IPS DF 4.7 (cell line): ENCODE data around the gene PIP5K1C.
A peak's percentile ranks its signal among the peaks of the same experiment; 100 is the strongest.

ENCODE experiments used
- DNase-seq: peaks from one replicate; pipeline ENCODE4 v3.0.0-alpha.2; 2013; ENCODE audit warnings: low spot score; ENCODE audit errors: extremely low read depth

Gene PIP5K1C

GRCh38 chr19:3721887-3722442 lies 21.7 kb upstream of the PIP5K1C start:
- no peak for DNase-seq

GRCh38 chr19:3721131-3721886 lies 21.0 kb upstream of the PIP5K1C start:
- peak; percentile 71 for DNase-seq

- no peak for DNase-seq
Measured at GRCh38 chr19:3720349-3720917, 20.2 kb upstream of the PIP5K1C start.

DNA sequence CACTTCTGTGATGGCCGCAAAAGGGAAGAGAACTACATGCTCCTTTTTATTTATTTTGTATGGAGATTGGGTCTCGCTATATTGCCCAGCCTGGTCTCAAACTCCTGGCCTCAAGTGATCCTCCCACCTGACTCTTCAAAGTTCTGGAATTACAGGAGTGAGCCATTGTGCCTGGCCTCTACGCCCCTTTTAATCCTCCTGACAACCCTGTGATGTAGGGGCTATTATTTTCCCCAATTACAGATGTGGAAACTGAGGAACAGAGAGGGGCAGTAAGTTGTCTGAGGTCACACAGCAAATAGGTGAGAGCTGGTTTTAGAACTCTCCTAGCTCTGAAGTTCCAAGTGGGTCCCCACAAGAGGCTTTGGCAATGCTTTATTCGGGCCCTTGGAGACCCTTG lies 19.6 kb upstream of the PIP5K1C start:
- DNase-seq: no peak

DNA sequence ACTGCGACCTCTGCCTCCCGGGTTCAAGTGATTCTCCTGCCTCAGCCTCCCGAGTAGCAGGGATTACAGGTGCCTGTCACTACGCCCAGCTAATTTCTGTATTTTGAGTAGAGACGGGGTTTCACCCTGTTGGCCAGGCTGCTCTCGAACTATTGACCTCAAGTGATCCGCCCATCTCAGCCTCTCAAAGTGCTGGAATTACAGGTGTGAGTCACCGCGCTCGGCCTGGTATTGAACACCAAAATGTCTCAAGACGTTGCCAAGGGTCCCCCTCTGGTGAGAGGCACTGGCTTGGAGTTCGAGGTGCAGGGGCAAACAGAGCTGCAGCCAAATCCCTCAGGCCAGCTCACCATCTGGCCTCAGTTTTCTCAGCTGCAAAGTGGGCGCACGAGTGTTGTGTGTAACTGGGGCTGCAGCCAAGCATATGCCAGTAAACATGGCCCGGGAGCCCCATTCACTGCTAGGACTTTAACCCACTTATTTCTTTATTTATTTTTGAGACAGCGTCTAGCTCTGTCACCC lies 15.9 kb upstream of the PIP5K1C start:
- no peak for DNase-seq

DNA sequence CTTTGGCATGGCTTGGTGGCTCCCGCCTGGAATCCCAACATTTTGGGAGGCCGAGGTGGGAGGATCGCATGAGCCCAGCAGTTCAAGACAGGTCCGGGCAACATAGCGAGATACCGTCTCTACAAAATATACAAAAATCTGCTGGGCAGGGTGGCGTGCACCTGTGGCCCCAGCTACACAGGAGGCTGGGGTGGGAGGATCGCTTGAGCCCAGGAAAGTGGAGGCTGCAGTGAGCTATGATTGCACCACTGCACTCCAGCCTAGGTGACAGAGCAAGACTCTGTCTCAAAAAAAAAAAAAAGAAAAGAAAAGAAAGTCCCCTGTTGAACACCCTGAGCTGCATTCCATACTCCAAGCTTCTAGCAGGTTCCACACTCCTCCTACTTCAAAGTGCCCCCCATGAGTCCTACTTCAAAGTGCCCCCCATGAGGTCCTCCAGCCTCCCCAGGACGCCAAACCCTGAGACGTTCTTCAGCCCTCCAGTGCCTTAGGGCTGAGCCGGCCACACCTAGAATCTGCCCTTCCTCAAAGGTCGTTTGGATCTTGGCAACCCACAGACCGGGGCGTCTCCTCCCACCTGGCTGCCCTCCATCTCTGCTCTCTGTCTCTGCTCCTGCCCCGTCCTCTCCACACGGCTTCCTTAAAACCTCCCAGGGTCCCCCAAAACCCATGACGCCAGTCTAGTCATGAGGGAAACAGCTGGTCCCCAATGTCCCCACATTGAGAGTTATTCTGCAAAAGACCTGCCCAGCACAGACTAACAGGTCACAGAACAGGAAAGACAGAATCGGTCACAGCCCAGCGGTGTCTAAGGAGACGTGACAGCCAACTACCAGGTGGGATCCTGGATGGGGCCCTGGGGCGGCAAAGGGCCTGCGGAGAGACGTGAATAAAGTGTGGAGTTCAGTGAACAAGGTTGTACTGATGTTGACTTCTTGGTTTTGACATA lies 12.7 kb upstream of the PIP5K1C start:
- no peak for DNase-seq

DNA sequence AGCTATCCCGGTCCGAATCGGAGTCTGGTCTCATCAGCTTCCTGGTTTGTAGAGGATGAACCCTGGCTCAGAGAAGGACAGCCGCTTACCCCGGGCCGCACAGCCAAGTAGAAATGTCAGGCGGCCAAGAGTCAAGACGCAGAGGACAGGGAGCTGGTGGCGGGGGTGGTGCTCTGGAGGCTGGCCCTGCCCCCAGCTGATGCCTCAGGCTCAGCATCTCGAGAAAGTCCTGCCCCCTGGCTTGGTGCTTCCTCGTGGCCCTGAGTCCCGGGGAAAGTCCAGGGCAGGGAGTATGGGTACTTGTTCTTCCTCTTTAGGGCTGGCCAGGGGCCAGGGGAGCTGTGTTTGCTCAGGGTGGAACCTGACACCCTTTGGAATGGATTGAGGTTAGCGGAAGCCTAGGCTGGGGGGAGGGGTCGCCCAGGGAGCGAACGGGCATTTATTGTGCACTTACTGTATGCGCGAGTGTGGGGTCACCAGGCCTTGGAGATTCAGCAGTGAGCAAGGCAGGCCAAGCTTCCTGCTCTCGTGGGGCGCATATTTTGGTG lies 10.1 kb upstream of the PIP5K1C start:
- no peak for DNase-seq

GRCh38 chr19:3708207-3708931 lies 8.1 kb upstream of the PIP5K1C start, which contains the start of gene TJP3:
Gene TJP3 (plus strand): TSS chr19:3708384. CDS start chr19:3728433, 20,049 bp downstream.
- DNase-seq: no peak

DNA sequence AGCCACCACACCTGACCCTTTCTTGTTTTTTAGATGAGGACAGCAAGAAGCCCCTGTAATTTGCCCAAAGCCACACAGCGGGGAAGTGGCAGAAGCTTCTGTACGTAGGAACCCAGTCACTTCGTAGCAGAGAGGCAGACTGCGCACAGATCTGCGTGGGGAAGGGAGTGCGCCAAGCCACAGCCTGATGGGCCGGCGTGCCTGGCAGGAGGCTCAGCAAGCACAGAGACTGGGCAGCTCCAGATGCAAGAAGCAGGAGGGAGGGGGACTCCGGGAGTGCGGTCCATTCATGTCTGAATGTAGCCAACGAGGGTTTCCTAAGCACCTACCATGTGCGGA lies 7.6 kb upstream of the PIP5K1C start:
- DNase-seq: no peak

- DNase-seq: no peak
Measured at GRCh38 chr19:3701200-3701599, 932 bp upstream of the PIP5K1C start.

DNA sequence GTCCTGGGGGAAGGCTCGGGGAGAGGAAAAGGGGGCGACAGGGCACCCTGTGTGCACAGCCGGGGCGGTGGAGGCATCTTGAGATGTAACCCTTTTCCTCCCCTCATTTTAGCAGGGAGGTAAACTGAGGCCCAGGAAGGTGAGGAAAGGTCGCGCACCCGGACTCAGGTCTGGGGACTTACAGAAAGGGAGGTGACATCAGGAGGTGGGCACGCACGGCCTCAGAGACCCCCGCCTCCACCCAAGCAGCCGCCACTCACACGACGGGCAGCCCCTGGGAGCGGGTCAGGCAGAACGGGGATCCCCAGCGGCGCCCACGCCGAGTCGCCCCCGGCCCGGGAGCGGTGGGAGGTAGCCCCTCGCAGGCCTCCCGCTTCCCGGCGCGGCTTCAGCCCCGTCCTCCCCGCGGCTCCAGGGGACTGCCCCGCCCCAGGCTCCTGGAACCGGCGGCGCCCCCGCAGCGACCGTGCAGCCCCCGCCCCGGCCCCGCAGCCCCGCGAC lies 477 bp downstream of the PIP5K1C start:
- DNase-seq: no peak

GRCh38 chr19:3698974-3699740 lies 1.1 kb downstream of the PIP5K1C start:
- no peak for DNase-seq

- DNase-seq: no peak
Measured at GRCh38 chr19:3698386-3698950, 1.8 kb downstream of the PIP5K1C start.

DNA sequence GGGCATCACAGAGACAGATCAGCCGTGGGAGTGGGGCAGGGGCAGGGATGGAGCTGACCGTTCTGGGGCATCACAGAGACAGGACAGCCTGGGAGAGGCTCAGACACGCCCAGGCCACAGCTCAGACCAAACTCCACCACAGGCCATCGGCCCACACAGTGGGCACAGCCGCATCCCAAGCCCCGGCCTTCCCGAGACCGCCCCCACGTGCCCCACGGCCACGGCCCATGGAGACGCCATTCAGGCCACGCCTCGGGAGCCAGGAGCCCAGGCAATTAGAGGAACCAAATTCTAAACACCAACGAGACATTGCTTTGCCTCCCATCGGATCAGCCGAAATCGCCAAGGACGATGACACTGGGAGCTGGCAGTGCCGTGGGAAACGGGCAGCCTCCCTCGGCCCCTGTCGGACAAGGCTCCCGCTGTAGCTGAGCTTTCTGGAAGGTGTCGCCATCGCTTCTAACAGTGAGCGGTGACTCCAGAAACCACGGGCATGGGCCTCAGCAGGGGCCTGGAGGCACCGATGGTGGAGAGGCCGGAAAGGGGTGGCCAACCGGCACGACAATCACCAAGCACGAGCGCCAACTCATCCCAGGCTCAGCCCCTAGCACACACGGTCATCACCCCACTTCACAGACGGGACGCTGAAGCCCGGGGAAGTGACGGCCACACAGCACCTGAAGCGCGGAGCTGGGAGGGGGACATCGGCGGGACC lies 2.4 kb downstream of the PIP5K1C start:
- DNase-seq: no peak

DNA sequence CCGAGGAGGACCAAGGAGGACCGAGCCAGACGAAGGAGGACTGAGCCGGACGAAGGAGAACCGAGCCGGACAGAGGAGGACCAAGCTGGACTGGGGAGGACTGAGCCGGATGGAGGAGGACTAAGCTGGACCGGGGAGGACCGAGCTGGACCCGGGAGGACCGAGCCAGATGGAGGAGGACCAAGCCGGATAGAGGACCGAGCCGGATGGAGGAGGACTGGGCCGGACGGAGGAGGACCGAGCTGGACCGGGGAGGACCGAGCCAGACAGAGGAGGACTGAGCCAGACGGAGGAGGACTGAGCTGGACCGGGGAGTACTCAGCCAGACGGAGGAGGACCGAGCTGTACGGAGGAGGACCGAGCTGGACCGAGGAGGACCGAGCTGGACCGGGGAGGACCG lies 3.2 kb downstream of the PIP5K1C start:
- DNase-seq: no peak

GRCh38 chr19:3696660-3696995 lies 3.6 kb downstream of the PIP5K1C start:
- DNase-seq: no peak

- no peak for DNase-seq
Measured at GRCh38 chr19:3695986-3696659, 4.1 kb downstream of the PIP5K1C start.

DNA sequence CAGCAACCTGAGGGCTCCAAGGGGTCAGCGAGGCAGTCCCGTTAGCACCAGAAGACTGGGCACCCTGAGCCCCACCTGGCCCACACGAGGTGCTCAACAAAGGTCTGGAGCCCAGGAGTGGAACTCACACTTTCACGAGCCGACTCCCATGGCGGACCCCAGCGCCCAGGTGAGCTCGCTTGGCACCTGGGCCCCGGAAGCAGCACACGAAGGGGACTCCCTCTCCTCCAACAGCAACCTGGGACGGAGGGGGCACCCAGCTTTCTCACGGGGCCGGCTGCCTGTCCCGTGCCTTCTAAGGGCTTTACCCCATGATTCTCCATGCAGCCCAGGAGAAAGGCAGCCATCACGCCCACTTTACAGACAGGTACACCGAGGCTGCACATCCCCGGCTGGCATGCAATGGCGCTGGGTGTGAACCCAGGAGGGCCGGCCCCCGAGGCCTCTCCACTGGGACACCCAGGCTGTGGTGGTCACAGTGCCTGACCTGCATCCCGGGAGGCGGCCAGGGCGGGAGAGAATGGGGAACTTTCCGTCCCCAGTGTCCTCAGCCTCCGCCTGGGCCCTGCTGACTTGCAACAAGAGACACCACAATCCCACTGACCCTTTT lies 5.0 kb downstream of the PIP5K1C start:
- DNase-seq: no peak
